ENCODE results near the gene BAIAP2L1. TPM values are rescaled to one million over a fixed set of nuclear protein-coding genes. Genes with fewer than 3 reads are reported as not detected.

The BAIAP2L1 gene
- total RNA-seq, 8 experiments from 2014 or later = 0.66 to 2.5 (median 1.4) TPM

DNA sequence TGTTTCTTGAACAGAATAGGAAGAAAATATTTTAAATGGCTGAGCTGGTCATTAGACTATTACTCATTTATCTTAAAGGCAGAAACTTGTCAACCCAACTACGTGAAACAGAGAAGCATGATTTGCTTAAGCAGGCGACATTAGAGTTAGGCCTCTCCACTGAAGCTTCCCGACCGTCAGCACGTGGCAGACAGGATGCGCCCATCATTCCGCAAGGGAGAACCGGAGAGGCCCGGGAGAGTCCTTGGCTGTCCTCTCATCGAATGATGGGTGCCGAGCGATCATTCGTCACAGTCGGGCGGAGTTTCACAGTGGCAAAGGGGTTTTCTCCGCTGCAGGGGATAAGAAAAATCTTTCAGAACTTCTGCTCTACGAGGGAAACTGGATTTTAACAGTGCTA, 107.6 kb downstream of the BAIAP2L1 start:
- 69 to 91% (median 83%) methylated on average over 2 to 15 of the region's 17 CpGs; no CpG with 5 or more reads in 2 of the 10 experiments for WGBS, 10 experiments
- in situ Hi-C loops (cut with MboI; ENCODE audit: low pct_unique_long_range_greater_than_20kb in 2 of 9, low sequenced_read_pairs in 9 of 9, unreplicated experiment in 9 of 9) = loop anchor here in 1 of 9 experiments (25.0 kb wide), 1 partner anchor 544 kb away; no protein-coding TSS in a partner anchor
- no peak for ATAC-seq (replicated peaks in 6 of 8)
- Histone ChIP-seq H3K27ac (no peak overlapping the region), H3K4me3 (no peak overlapping the region), H3K4me1 (replicated peaks in 1 of 2) (peaks cover 0 to 7% of the 10 kb centered on the region in 2 donors)

GRCh38 chr7:98291717-98292116, 109.2 kb downstream of the BAIAP2L1 start:
- in situ Hi-C loops (cut with MboI; ENCODE audit: low pct_unique_long_range_greater_than_20kb in 2 of 9, low sequenced_read_pairs in 9 of 9, unreplicated experiment in 9 of 9) = loop anchor here in 1 of 9 experiments (25.0 kb wide), 1 partner anchor 546 kb away; no protein-coding TSS in a partner anchor
- H3K27ac ChIP-seq = no peak overlapping the region
- no peak overlapping the region for H3K4me3 ChIP-seq
- ATAC-seq (replicated peaks in 6 of 8) = no peak
- 90 to 100% (median 100%) methylated on average over 2 to 4 of the region's 7 CpGs; no CpG with 5 or more reads in 7 of the 10 experiments for WGBS, 10 experiments
- peaks cover 1 to 7% of the 10 kb centered on the region in 2 donors for H3K4me1 ChIP-seq (replicated peaks in 1 of 2)

GRCh38 chr7:98289333-98289875, 111.5 kb downstream of the BAIAP2L1 start:
- 60 to 100% (median 100%) methylated on average over 1 to 2 of the region's 4 CpGs; no CpG with 5 or more reads in 6 of the 10 experiments for WGBS, 10 experiments
- Histone ChIP-seq H3K27ac (no peak overlapping the region), H3K4me1 (replicated peaks in 1 of 2) (peaks cover 22 to 23% of the 10 kb centered on the region in 2 donors), H3K4me3 (no peak overlapping the region)
- in situ Hi-C loops (cut with MboI; ENCODE audit: low pct_unique_long_range_greater_than_20kb in 2 of 9, low sequenced_read_pairs in 9 of 9, unreplicated experiment in 9 of 9) = loop anchor here in 1 of 9 experiments (25.0 kb wide), 1 partner anchor 548 kb away; no protein-coding TSS in a partner anchor
- ATAC-seq (replicated peaks in 6 of 8) = no peak

DNA sequence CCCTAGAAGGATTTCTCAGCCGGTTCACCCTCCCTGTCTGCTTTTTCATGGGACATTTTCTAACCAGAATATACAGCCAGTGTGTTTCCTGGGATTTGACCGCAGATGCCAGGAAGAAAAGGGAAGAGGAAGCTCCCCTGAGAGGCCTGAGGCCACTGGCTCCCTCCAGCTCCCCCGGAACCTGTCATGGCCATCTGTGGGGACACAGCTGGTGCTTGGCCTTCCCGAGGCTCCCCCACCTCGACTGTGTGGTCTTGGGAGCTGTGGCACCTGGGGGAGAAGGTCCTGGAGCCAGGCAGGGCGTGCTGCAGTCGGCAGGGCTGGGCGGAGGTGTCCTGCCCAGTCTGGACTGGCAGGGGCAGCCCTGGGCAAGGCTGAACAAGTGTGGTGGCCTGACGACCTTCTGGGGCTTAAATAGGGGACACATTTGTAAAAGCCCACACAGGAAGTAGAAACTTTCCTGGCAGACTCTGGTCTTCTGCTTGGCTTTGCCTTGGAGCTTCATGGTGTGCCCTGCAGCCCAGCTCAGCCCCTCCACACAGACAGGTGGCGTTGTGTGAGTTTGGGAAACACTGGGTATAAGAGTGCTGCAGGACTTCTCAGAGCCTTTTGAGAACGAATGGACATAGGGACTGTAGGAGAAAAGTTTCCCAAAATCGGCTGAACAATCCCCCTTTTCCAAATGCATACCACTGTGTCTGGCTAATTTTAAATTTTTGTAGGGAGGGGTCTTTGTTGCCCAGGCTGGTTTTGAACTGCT, 112.6 kb downstream of the BAIAP2L1 start:
- in situ Hi-C loops (cut with MboI; ENCODE audit: low pct_unique_long_range_greater_than_20kb in 2 of 9, low sequenced_read_pairs in 9 of 9, unreplicated experiment in 9 of 9) = loop anchor here in 1 of 9 experiments (25.0 kb wide), 1 partner anchor 549 kb away; no protein-coding TSS in a partner anchor
- Histone ChIP-seq H3K4me3 (no peak overlapping the region), H3K4me1 (replicated peaks in 1 of 2) (peaks cover 34% of the 10 kb centered on the region in 2 donors), H3K27ac (no peak overlapping the region)
- 78 to 100% (median 88%) methylated on average over 1 to 9 of the region's 12 CpGs; no CpG with 5 or more reads in 5 of the 10 experiments for WGBS, 10 experiments
- ATAC-seq (replicated peaks in 6 of 8) = no peak

DNA sequence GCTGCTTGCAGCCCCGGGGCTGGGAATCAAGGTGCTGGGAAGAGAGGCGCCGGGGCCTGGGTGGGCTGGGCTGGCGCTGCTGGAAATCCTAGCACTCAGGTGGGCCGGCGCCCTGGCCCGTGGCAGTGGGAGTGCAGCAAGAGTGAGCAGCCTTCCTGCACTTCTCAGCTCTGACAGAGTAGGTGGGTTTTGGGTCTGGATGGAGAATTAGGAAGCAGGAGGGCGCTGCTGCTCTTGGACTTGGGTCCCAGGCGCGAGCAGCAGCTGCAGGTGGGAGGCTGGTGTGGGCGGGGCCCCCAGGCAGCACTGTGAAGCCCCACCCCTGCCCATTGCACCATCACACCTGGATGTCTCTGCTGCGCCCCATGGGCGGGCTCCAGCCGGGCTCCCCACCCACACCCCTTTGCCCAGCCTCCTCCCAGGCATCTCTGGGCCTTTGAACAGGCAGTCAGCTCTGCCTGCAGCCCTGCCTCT, 113.4 kb downstream of the BAIAP2L1 start:
- ATAC-seq (replicated peaks in 6 of 8) = no peak
- Histone ChIP-seq H3K4me1 (replicated peaks in 1 of 2) (peaks cover 39 to 41% of the 10 kb centered on the region in 2 donors), H3K27ac (no peak overlapping the region), H3K4me3 (no peak overlapping the region)
- in situ Hi-C loops (cut with MboI; ENCODE audit: low pct_unique_long_range_greater_than_20kb in 2 of 9, low sequenced_read_pairs in 9 of 9, unreplicated experiment in 9 of 9) = loop anchor here in 1 of 9 experiments (25.0 kb wide), 1 partner anchor 550 kb away; no protein-coding TSS in a partner anchor
- 100% methylated on average over 3 of the region's 14 CpGs; no CpG with 5 or more reads in 9 of the 10 experiments for WGBS, 10 experiments

- H3K27ac ChIP-seq = no peak overlapping the region
- WGBS, 10 experiments = 55 to 100% (median 86%) methylated on average over 1 to 6 of the region's 21 CpGs; no CpG with 5 or more reads in 4 of the 10 experiments
- H3K4me1 ChIP-seq (replicated peaks in 1 of 2) = peaks cover 39 to 42% of the 10 kb centered on the region in 2 donors
- in situ Hi-C loops (cut with MboI; ENCODE audit: low pct_unique_long_range_greater_than_20kb in 2 of 9, low sequenced_read_pairs in 9 of 9, unreplicated experiment in 9 of 9) = loop anchor here in 1 of 9 experiments (25.0 kb wide), 1 partner anchor 550 kb away; no protein-coding TSS in a partner anchor
- no peak overlapping the region for H3K4me3 ChIP-seq
- peak in 2 of 8 experiments; percentile 2 to 17 for ATAC-seq (replicated peaks in 6 of 8)
Measured at GRCh38 chr7:98286701-98287485, 114.0 kb downstream of the BAIAP2L1 start.

GRCh38 chr7:98286093-98286539, 114.8 kb downstream of the BAIAP2L1 start:
- 10 to 100% (median 63%) methylated on average over 1 to 4 of the region's 14 CpGs; no CpG with 5 or more reads in 7 of the 10 experiments for WGBS, 10 experiments
- peak in 3 of 8 experiments; percentile 7 to 31 (median 8) for ATAC-seq (replicated peaks in 6 of 8)
- no peak overlapping the region for H3K4me3 ChIP-seq
- peaks cover 39 to 42% of the 10 kb centered on the region in 2 donors for H3K4me1 ChIP-seq (replicated peaks in 1 of 2)
- in situ Hi-C loops (cut with MboI; ENCODE audit: low pct_unique_long_range_greater_than_20kb in 2 of 9, low sequenced_read_pairs in 9 of 9, unreplicated experiment in 9 of 9) = loop anchor here in 1 of 9 experiments (25.0 kb wide), 1 partner anchor 551 kb away; no protein-coding TSS in a partner anchor
- no peak overlapping the region for H3K27ac ChIP-seq

- Histone ChIP-seq H3K4me1 (replicated peaks in 1 of 2) (peaks cover 39 to 42% of the 10 kb centered on the region in 2 donors), H3K27ac (no peak overlapping the region), H3K4me3 (no peak overlapping the region)
- 83 to 100% methylated on average over 1 to 4 of the region's 21 CpGs; no CpG with 5 or more reads in 8 of the 10 experiments for WGBS, 10 experiments
- ATAC-seq (replicated peaks in 6 of 8) = no peak
- in situ Hi-C loops (cut with MboI; ENCODE audit: low pct_unique_long_range_greater_than_20kb in 2 of 9, low sequenced_read_pairs in 9 of 9, unreplicated experiment in 9 of 9) = loop anchor here in 1 of 9 experiments (25.0 kb wide), 1 partner anchor 552 kb away; no protein-coding TSS in a partner anchor
Measured at GRCh38 chr7:98285157-98286092, 115.5 kb downstream of the BAIAP2L1 start.

- in situ Hi-C loops (cut with MboI; ENCODE audit: low pct_unique_long_range_greater_than_20kb in 2 of 9, low sequenced_read_pairs in 9 of 9, unreplicated experiment in 9 of 9) = loop anchor here in 1 of 9 experiments (25.0 kb wide), 1 partner anchor 553 kb away; no protein-coding TSS in a partner anchor
- peak overlapping the region in 3 of 5 donors; percentile 95 to 99 (median 95) for H3K4me3 ChIP-seq
Measured at GRCh38 chr7:98284335-98285036, 116.4 kb downstream of the BAIAP2L1 start.

DNA sequence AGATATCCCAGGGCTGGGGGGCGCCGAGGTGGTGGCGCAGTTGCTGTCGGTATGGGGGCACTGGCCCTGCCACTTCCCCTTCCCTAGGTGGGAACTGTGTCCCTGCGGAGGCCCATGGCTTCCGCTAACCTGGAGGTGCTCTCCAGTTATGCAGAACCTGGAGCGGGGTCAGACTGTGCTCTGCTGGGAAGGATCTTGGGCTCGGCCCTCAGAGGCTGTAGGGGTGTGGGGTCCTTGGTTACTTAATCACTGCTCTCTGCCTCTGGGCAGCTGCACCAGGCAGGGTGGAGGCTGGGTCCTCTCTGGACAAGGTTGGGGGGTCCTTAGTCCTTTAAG, 117.0 kb downstream of the BAIAP2L1 start:
- Histone ChIP-seq H3K4me3 (peak overlapping the region in 4 of 5 donors; percentile 3 to 99 (median 95)), H3K4me1 (replicated peaks in 1 of 2) (peaks cover 39 to 42% of the 10 kb centered on the region in 2 donors)
- in situ Hi-C loops (cut with MboI; ENCODE audit: low pct_unique_long_range_greater_than_20kb in 2 of 9, low sequenced_read_pairs in 9 of 9, unreplicated experiment in 9 of 9) = loop anchor here in 1 of 9 experiments (25.0 kb wide), 1 partner anchor 553 kb away; no protein-coding TSS in a partner anchor

More at GRCh38 chr7:98284335-98285036, 116.4 kb downstream of the BAIAP2L1 start:
- peak in 4 of 8 experiments; percentile 0 to 9 (median 4) for ATAC-seq (replicated peaks in 6 of 8)
- 17 to 40% (median 40%) methylated on average over 1 to 2 of the region's 20 CpGs; no CpG with 5 or more reads in 7 of the 10 experiments for WGBS, 10 experiments
- no peak overlapping the region for H3K27ac ChIP-seq
- peaks cover 39 to 42% of the 10 kb centered on the region in 2 donors for H3K4me1 ChIP-seq (replicated peaks in 1 of 2)

More for the DNA sequence above, 117.0 kb downstream of the BAIAP2L1 start:
- H3K27ac ChIP-seq = no peak overlapping the region
- 63 to 100% (median 80%) methylated on average over 1 to 3 of the region's 8 CpGs; no CpG with 5 or more reads in 7 of the 10 experiments for WGBS, 10 experiments
- peak in 1 of 8 experiments; percentile 0 for ATAC-seq (replicated peaks in 6 of 8)
